Right forelimb (tissue), 1 donor: Measurements from ENCODE around the gene TRIM29.
"Not testable (repeated sequence)": the region's sequence is repeated elsewhere in the genome, so short reads cannot be mapped to it uniquely, and the experiment has no call there.

Source experiments
- DNase-seq: peaks from one replicate; pipeline ENCODE4 v3.0.0-alpha.2; 2018

Gene TRIM29

GRCh38 chr11:120172054-120172911 is 34.4 kb upstream of the TRIM29 start:
- peak; percentile 82 for DNase-seq

GRCh38 chr11:120170741-120171261 is 32.9 kb upstream of the TRIM29 start:
- DNase-seq, result peak; percentile 34

- peak; percentile 43 for DNase-seq
Measured at GRCh38 chr11:120169981-120170698, 32.2 kb upstream of the TRIM29 start.

DNA sequence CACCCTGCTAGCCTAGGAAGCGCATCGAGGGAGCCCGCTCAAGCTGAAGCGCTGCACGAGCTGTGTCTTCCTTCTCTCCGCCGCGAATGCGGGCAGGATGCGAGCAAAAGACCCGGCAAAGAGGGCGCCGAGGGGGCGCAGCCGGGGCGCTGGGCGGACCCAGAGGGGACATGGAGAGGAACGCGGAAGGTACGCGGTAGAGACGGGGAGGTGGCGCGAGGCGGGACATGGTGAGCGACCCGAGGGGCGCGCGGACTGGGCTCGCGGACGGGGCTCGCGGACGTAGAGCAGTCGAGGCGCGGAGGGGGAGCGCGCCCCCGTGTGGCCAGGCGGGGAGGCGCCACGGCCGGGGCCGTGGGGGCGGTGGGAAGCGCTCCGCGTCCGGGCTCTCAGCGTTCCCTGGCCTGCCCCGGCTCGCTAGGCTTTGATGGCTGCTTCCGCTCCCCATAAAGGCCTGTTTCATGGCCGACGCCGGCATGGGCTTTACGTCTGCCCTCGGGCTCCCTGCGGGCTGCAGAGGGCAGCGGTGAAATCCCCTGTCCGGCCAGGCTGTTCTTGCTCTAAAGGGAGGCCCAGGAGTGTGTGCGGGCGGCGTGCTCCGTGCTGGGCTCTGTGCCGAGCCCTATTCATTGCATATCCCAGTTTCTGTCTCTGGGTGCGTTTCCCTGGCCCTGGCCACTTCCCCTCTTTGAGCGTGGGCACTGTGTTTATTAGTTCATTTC is 31.2 kb upstream of the TRIM29 start:
- DNase-seq, result peak; percentile 91

GRCh38 chr11:120168108-120168959 is 30.4 kb upstream of the TRIM29 start:
- no peak for DNase-seq

DNA sequence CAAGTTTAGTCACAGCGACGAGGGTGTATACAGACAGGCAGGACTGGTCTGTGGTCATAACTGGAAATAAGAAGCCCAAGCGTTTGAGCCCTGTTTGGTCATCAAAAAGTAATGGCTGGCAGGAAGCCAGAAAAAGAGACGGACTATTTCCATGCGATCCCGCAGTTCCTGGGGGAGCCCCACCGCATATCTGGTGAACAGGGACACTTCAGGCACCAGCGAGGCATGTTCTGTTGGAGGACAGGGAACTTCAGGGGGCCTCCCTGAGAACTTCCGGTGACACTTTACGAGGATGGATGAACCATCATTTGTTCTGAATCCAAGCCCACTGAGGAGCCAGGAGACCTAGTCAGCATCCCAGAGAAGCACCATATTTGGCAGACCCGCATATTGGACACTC is 29.7 kb upstream of the TRIM29 start:
- DNase-seq, result no peak

GRCh38 chr11:120160436-120160835 is 22.5 kb upstream of the TRIM29 start:
- DNase-seq, result no peak

- no peak for DNase-seq
Measured at GRCh38 chr11:120153221-120153620, 15.3 kb upstream of the TRIM29 start.

- DNase-seq, result no peak
Measured at GRCh38 chr11:120151536-120151935, 13.6 kb upstream of the TRIM29 start.

- DNase-seq, result no peak
Measured at GRCh38 chr11:120149246-120149645, 11.3 kb upstream of the TRIM29 start.

DNA sequence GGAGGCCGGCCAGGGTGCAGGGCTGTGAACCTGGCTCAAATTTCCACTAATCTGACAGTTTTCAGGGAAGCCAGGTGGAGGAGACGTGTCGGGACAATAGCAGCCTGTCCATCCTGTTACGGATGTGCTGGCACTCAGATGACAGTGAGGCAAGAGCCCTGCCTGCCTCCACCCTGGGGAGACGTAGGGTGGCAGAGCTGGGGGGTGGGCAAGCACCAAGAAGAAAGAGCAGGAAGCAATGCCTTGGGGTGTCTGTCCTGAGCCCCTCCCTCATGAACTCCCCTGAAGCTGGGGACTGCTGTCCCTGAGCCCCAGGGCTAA is 10.0 kb upstream of the TRIM29 start:
- DNase-seq, result no peak

- DNase-seq, result peak; percentile 32
Measured at GRCh38 chr11:120147094-120147949, 9.4 kb upstream of the TRIM29 start.

DNA sequence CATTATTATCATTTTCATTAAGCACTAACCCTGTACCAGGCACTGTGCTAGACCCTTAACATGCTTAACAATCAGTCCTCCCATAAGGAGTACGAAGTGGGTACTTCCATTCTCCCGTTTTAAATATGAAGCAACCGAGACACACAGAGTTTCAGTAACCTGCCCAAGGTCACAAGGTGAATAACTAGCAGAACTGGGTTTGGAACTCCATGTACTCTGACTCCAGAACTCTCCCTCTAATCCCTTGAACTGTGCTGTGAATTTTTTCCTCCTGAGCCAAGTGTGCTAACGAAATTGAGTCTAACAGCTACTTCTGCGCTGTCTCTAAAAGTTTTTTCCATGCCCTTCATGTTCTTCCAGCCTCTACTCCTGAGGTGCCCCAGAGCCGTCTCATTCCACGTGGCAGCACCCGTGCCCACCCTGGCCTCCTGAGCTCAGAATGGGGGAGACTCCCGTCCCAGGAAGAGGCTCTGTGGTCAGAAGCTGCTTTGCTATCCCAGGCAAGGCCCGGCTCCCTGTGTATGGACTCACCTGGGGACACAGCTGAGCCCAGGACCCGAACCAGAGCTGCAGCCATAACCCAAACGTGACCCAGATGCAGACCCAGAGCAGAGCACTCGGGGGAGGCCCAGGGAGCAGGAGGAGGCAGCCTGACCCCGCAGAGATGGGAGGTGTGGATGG is 8.6 kb upstream of the TRIM29 start:
- peak; percentile 38 for DNase-seq

DNA sequence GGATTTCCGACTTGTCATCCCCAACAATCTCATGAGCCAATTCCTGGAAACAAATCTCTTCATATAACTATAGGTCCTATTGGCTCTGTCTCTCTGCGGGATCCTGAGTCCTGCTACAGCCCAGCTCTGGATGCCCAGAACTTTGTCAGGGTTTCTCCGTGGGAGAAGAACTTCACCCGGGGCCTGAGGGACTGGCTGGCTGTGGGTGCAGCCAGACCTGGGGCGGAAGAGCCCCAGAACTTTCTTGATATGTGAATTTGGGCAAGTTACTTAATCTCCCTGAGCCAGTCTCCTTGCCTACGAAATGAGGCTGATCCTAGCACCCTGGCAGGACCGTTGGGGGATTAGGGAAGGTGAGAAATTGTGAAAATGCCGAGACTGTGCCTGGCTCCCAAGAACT is 6.6 kb upstream of the TRIM29 start:
- peak; percentile 26 for DNase-seq

GRCh38 chr11:120143472-120143871 is 5.6 kb upstream of the TRIM29 start:
- not testable (repeated sequence) for DNase-seq

DNA sequence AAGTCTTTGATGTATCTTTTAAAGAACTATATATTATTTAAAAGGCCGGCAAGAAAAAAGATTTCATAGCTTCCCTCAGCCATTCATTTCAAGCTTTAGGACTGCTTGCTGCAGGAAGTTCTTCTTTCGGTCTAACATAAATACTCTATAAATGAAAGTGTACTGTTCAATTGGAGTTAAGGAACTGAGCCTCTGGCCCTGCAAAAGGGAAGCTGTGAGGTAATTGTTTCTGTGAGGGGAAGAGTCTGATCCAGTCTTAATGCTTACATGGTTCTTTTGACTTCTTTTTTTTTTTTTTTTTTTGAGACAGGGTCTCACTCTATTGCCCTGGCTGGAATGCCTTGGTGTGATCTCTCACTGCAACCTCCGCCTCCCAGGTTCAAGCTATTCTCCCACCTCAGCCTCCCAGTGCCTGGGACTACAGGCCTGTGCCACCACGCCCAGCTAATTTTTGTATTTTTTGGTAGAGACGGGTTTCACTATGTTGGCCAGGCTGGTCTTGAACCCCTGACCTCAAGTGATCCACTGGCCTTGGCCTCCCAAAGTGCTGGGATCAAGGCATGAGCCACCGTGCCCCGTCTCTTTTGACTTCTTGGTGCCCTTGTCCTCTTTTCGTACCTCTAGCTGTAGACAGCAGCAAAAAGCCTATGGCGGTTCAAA is 4.7 kb upstream of the TRIM29 start:
- DNase-seq, result no peak

DNA sequence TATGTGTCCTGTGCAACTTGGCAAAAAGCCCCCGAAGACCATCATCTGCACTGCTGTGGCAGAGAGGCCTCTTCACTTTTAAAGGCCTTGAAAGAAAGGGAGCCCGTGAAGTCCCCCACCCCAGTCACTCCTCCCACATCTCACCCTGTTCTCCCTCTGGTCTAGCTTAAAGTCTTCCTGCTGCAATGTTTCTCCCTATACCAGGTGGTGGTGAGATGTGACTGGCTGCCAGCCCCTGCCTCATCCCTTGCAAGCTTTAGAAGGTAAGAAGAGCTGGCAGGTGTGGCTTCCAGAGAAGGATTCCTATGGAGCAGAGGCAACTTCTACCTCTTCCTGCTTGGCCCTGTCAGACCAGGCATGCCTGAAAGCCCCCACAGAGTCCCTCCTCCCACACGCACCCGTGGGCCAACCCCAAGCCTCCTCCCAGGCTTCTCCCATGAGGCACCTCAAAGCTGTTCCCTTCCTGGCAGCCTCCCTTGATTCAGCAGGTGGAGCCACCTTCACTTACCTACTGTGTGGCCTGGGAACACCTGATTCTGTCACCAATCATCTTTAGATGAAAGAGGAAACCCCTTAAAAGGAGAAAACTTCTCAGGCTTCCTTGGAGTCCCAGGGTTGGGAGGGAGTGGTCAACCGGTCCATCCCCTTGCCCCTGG is 4.0 kb upstream of the TRIM29 start:
- no peak for DNase-seq

DNA sequence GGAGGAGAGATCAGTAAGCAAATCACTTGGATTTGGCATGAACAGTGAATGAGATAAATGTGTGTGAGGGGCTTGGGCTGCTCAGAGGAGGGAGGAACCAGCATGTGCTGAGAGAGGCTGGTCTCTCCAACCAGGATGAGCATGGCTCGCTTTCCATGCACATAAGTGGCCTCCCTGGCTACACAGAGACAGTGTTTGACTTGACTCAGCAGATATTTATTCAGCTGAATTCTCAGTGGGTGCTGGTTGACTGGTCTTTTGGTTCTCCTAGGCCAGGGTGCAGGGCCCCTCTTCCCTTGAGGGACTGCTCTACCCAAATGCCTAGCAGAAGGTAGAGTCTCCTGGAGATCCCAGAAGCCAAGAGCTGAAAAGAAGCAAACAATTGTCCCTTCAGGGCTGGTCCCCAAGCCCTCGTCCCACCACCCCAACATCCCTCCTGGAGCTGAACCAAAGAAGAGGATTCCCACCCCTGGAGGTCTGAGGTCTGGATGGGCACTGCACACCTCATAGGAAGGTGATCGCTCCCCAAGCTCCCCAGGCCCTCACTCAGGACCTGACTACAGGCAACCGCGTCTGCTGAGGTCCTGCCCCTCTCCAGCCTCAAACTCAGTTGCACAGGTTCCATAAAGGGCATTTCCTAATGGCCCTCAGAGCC is 3.3 kb upstream of the TRIM29 start:
- peak; percentile 23 for DNase-seq
